Neural crest cell (in vitro differentiated cells): Measurements from ENCODE around the gene RBM27. TPM values are rescaled to one million over a fixed set of nuclear protein-coding genes. Genes with fewer than 3 reads are reported as not detected.

Source experiments
- DNase-seq: peaks from one replicate; pipeline ENCODE4 v3.0.0; 2021; ENCODE audit warnings: low read depth, mixed read lengths, low spot score
- H3K27ac Mint-ChIP-seq: one replicate; pipeline ENCODE4 v1.8.0; 2021; ENCODE audit warnings: mild to moderate bottlenecking, mixed read lengths; ENCODE audit not compliant: unreplicated experiment
- H3K27me3 Mint-ChIP-seq: 2 replicates; pipeline ENCODE4 v1.8.0; 2021; ENCODE audit warnings: low read depth, mild to moderate bottlenecking, mixed read lengths
- H3K36me3 Mint-ChIP-seq: 2 replicates; pipeline ENCODE4 v1.8.0; 2021; ENCODE audit warnings: low read depth, mild to moderate bottlenecking, mixed read lengths
- H3K4me1 Mint-ChIP-seq: 2 replicates; pipeline ENCODE4 v1.8.0; 2021; ENCODE audit warnings: mixed read lengths
- H3K4me3 Mint-ChIP-seq: one replicate; pipeline ENCODE4 v1.8.0; 2021; ENCODE audit warnings: mild to moderate bottlenecking, mixed read lengths
- H3K9me3 Mint-ChIP-seq: 2 replicates; pipeline ENCODE4 v1.8.0; 2021; ENCODE audit warnings: mixed read lengths
- total RNA-seq: library from RNA; stranded (reverse); gene quantifications from 2 replicates; pipeline ENCODE4 v1.2.1, GENCODE V29; 2021
- TF ChIP-seq, protein P1 (sequence below): fragments of 200-600 bp; sonication (generic); conservative IDR thresholded peaks from 2 replicates; pipeline ENCODE4 v1.5.0; 2021; ENCODE audit warnings: antibody characterized with exemption, mild to moderate bottlenecking

The RBM27 gene
- total RNA-seq, 1 donor from 2014 or later = 21.8 TPM

DNA sequence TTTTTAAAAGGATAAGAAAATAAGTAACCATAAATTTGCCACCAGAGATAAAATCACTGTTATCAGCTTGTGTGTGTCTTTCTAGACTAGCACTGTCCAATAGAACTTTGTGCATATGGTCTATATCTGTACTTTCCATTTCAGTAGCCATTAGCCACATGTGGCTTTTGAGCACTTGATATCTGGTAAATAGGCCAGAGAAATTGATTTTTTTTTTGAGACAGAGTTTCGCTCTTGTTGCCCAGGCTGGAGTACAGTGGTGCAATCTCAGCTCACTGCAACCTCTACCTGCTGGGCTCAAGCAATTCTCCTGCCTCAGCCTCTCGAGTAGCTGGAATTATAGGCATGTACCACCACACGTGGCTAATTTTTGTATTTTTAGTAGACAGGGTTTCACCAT lies 17.8 kb downstream of the RBM27 start:
- no peak overlapping the region for H3K27ac Mint-ChIP-seq
- DNase-seq = no peak
- no peaks in the 10 kb centered on the region for H3K9me3 Mint-ChIP-seq
- no peaks in the 10 kb centered on the region for H3K36me3 Mint-ChIP-seq
- no peaks in the 10 kb centered on the region for H3K27me3 Mint-ChIP-seq
- TF ChIP-seq, protein P1, sequence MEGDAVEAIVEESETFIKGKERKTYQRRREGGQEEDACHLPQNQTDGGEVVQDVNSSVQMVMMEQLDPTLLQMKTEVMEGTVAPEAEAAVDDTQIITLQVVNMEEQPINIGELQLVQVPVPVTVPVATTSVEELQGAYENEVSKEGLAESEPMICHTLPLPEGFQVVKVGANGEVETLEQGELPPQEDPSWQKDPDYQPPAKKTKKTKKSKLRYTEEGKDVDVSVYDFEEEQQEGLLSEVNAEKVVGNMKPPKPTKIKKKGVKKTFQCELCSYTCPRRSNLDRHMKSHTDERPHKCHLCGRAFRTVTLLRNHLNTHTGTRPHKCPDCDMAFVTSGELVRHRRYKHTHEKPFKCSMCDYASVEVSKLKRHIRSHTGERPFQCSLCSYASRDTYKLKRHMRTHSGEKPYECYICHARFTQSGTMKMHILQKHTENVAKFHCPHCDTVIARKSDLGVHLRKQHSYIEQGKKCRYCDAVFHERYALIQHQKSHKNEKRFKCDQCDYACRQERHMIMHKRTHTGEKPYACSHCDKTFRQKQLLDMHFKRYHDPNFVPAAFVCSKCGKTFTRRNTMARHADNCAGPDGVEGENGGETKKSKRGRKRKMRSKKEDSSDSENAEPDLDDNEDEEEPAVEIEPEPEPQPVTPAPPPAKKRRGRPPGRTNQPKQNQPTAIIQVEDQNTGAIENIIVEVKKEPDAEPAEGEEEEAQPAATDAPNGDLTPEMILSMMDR = no peak
- no peaks in the 10 kb centered on the region for H3K4me1 Mint-ChIP-seq
- no peak overlapping the region for H3K4me3 Mint-ChIP-seq

GRCh38 chr5:146222005-146222404 lies 18.6 kb downstream of the RBM27 start:
- no peaks in the 10 kb centered on the region for H3K4me1 Mint-ChIP-seq
- DNase-seq = no peak
- H3K9me3 Mint-ChIP-seq = no peaks in the 10 kb centered on the region
- H3K27ac Mint-ChIP-seq = no peak overlapping the region
- TF ChIP-seq, protein P1 = no peak
- no peak overlapping the region for H3K4me3 Mint-ChIP-seq
- H3K27me3 Mint-ChIP-seq = no peaks in the 10 kb centered on the region
- H3K36me3 Mint-ChIP-seq = no peaks in the 10 kb centered on the region

GRCh38 chr5:146223179-146223578 lies 19.8 kb downstream of the RBM27 start:
- Mint-ChIP-seq H3K4me1 (no peaks in the 10 kb centered on the region), H3K27ac (no peak overlapping the region), H3K9me3 (no peaks in the 10 kb centered on the region), H3K36me3 (no peaks in the 10 kb centered on the region), H3K27me3 (no peaks in the 10 kb centered on the region), H3K4me3 (no peak overlapping the region)
- TF ChIP-seq, protein P1 = no peak
- no peak for DNase-seq

DNA sequence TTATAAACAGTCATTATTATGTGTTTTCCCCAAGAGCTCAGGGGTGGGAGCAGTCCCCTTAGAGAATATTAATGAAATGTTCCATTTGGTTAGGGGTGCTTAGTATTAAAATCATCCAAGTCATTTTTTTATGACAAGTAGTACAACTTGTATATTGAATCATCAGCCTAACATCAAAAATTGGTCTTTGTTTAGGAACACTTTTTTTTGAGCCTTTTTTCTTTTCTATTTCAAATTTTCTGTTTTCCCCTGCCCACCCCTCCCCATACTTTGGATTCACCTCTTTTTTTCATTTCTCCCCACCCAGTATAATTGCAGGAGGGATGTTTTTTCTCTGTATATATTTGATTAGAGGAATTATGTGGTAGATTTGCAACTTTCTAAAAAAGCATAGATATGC lies 25.8 kb downstream of the RBM27 start:
- peaks cover 13% of the 10 kb centered on the region for H3K36me3 Mint-ChIP-seq
- TF ChIP-seq, protein P1 = no peak
- no peak overlapping the region for H3K27ac Mint-ChIP-seq
- no peak overlapping the region for H3K4me3 Mint-ChIP-seq
- no peaks in the 10 kb centered on the region for H3K9me3 Mint-ChIP-seq
- H3K27me3 Mint-ChIP-seq = no peaks in the 10 kb centered on the region
- DNase-seq = no peak
- no peaks in the 10 kb centered on the region for H3K4me1 Mint-ChIP-seq

- Mint-ChIP-seq H3K27me3 (no peaks in the 10 kb centered on the region), H3K27ac (no peak overlapping the region), H3K4me1 (no peaks in the 10 kb centered on the region), H3K4me3 (no peak overlapping the region), H3K36me3 (peaks cover 14% of the 10 kb centered on the region), H3K9me3 (no peaks in the 10 kb centered on the region)
- no peak for DNase-seq
- TF ChIP-seq, protein P1 = no peak
Observed at GRCh38 chr5:146232223-146232622, 28.8 kb downstream of the RBM27 start.

GRCh38 chr5:146233441-146233840 lies 30.0 kb downstream of the RBM27 start:
- TF ChIP-seq, protein P1 = no peak
- no peak for DNase-seq
- no peak overlapping the region for H3K4me3 Mint-ChIP-seq
- H3K9me3 Mint-ChIP-seq = no peaks in the 10 kb centered on the region
- H3K36me3 Mint-ChIP-seq = peaks cover 16% of the 10 kb centered on the region
- H3K27me3 Mint-ChIP-seq = no peaks in the 10 kb centered on the region
- H3K4me1 Mint-ChIP-seq = no peaks in the 10 kb centered on the region
- no peak overlapping the region for H3K27ac Mint-ChIP-seq
